Measurements from ENCODE around the gene ZNF777.

- TF ChIP-seq CTCF (conservative IDR thresholded peaks at IDR 0.05; ENCODE audit: low read depth in 2 of 2) = no peak
- TF ChIP-seq EZH2 (IDR thresholded peaks at IDR 0.05; ENCODE audit: low read depth, unreplicated experiment) = no peak
- no peak for TF ChIP-seq EZH2phosphoT487 (IDR thresholded peaks at IDR 0.05; ENCODE audit: unreplicated experiment)
- TF ChIP-seq POLR2AphosphoS5 (IDR thresholded peaks at IDR 0.05; ENCODE audit: low read depth) = no peak
- no peak for TF ChIP-seq ZNF114 (CRISPR knock-in tag; IDR thresholded peaks at IDR 0.05)
- no peak for TF ChIP-seq REST (IDR thresholded peaks at IDR 0.05; ENCODE audit: unreplicated experiment)
- no peak for TF ChIP-seq ETS1 (IDR thresholded peaks at IDR 0.05)
Observed at GRCh38 chr7:149477494-149478443, 16.9 kb upstream of the ZNF777 start.

Measured in GM23338 (cell line).